Parathyroid adenoma (tissue), 2 donors: ENCODE measurements around the gene PCNX2.

Experiments used
- H2AFZ ChIP-seq: fragments of 300-600 bp; sonication (generic); one replicate; pipeline ENCODE4 v1.7.0; 2017; ENCODE audit warnings: antibody characterized with exemption, mild to moderate bottlenecking
- H3K27ac ChIP-seq: fragments of 300-600 bp; sonication (generic); one replicate; pipeline ENCODE4 v1.7.0; 2017
- H3K27me3 ChIP-seq: fragments of 300-600 bp; sonication (generic); one replicate; pipeline ENCODE4 v1.7.0; 2017; ENCODE audit warnings: low read length; ENCODE audit not compliant: control insufficient read depth, insufficient read depth
- H3K36me3 ChIP-seq: fragments of 300-600 bp; sonication (generic); one replicate; pipeline ENCODE4 v1.7.0; 2017; ENCODE audit warnings: low read length; ENCODE audit not compliant: control insufficient read depth, insufficient read depth
- H3K4me1 ChIP-seq: fragments of 300-600 bp; sonication (generic); one replicate; pipeline ENCODE4 v1.7.0; 2017; ENCODE audit warnings: control low read depth
- H3K4me2 ChIP-seq: fragments of 300-600 bp; sonication (generic); one replicate; pipeline ENCODE4 v1.7.0; 2017; ENCODE audit warnings: low read length
- H3K4me3 ChIP-seq: fragments of 300-600 bp; sonication (generic); one replicate; pipeline ENCODE4 v1.7.0; 2017; ENCODE audit warnings: low read depth, low read length
- H3K79me2 ChIP-seq: fragments of 300-600 bp; sonication (generic); one replicate; pipeline ENCODE4 v1.7.0; 2017; ENCODE audit warnings: control low read depth
- H3K9ac ChIP-seq: fragments of 300-600 bp; sonication (generic); one replicate; pipeline ENCODE4 v1.7.0; 2017; ENCODE audit warnings: mild to moderate bottlenecking
- H3K9me3 ChIP-seq: fragments of 300-600 bp; sonication (generic); one replicate; pipeline ENCODE4 v1.7.0; 2017; ENCODE audit warnings: low read length; ENCODE audit not compliant: control insufficient read depth
- TF ChIP-seq, protein P1 (sequence below): fragments of 300-600 bp; sonication (generic); IDR thresholded peaks from one replicate; pipeline ENCODE4 v1.7.0; 2017; ENCODE audit warnings: antibody characterized with exemption, mild to moderate bottlenecking
- donor health status: primary hyperparathyroidism.

The PCNX2 gene

DNA sequence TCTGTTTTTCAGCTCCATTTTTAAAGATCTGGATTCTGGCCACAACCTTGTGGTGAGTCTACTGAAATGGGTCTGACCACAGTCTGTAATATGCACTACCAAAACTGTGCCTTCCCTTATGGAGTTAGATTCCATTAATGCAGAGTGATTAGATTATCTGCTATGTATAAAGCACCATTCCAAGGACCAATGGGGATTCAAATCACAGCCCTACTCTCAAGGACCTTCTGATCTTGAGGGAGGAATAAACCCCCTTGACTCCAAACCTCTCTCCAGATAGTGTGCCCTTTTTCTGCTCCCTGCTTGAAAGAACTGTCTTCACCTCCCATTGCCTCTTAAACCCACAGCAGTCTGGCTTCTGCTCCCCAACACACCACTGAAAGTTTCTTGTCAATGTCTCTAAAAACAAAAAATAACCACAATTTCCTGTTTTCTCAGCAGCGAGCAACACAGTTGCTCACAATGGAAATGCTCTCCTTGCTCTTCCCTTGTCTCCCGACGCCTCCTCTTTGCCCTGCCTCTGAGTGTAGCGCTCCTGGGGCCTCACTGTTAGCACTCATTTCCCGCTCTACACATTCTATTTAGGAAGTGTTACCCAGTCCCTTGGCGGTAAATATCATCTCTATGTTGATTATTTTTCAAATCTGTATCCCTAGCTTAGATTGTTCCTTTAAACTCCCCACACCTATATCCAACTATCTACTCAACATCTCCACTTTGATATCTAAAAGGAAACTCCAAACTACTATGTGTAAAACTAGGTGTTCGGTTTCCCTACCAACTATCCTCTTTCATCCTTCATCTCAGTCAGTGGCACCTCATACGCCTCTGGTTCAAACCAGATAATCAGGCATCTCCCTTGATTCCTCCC, 13.6 kb downstream of the PCNX2 start:
- no peaks in the 10 kb centered on the region for H3K9me3 ChIP-seq
- no peak overlapping the region for H3K4me2 ChIP-seq
- no peak overlapping the region for H3K27ac ChIP-seq
- no peaks in the 10 kb centered on the region for H3K27me3 ChIP-seq
- no peaks in the 10 kb centered on the region for H3K4me1 ChIP-seq
- H3K79me2 ChIP-seq: no peaks in the 10 kb centered on the region
- H2AFZ ChIP-seq: no peak overlapping the region
- no peak overlapping the region for H3K9ac ChIP-seq
- H3K4me3 ChIP-seq: no peak overlapping the region
- no peaks in the 10 kb centered on the region for H3K36me3 ChIP-seq
- TF ChIP-seq, protein P1, sequence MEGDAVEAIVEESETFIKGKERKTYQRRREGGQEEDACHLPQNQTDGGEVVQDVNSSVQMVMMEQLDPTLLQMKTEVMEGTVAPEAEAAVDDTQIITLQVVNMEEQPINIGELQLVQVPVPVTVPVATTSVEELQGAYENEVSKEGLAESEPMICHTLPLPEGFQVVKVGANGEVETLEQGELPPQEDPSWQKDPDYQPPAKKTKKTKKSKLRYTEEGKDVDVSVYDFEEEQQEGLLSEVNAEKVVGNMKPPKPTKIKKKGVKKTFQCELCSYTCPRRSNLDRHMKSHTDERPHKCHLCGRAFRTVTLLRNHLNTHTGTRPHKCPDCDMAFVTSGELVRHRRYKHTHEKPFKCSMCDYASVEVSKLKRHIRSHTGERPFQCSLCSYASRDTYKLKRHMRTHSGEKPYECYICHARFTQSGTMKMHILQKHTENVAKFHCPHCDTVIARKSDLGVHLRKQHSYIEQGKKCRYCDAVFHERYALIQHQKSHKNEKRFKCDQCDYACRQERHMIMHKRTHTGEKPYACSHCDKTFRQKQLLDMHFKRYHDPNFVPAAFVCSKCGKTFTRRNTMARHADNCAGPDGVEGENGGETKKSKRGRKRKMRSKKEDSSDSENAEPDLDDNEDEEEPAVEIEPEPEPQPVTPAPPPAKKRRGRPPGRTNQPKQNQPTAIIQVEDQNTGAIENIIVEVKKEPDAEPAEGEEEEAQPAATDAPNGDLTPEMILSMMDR: no peak

DNA sequence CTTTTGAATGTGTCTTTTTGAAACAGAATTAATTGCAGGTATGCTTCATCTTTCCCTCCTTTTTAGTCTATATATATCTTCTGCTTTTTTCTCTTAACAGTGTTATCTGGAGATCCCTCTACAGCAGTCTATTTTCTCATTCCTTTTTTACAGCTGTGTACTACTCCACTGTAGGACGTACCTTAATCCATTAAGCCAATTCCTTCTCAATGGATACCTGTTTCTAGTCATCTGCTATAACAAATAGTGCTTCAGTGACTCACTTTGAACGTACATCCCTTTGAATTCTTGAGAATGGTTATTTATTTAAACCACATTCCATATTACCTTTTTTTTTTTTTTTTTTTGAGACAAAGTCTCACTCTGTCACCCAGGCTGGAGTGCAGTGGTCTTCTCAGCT, 15.6 kb downstream of the PCNX2 start:
- no peak overlapping the region for H2AFZ ChIP-seq
- no peaks in the 10 kb centered on the region for H3K27me3 ChIP-seq
- no peaks in the 10 kb centered on the region for H3K9me3 ChIP-seq
- no peak overlapping the region for H3K9ac ChIP-seq
- H3K79me2 ChIP-seq: no peaks in the 10 kb centered on the region
- H3K27ac ChIP-seq: no peak overlapping the region
- H3K36me3 ChIP-seq: no peaks in the 10 kb centered on the region
- H3K4me1 ChIP-seq: no peaks in the 10 kb centered on the region
- H3K4me2 ChIP-seq: no peak overlapping the region
- TF ChIP-seq, protein P1: no peak
- H3K4me3 ChIP-seq: no peak overlapping the region

DNA sequence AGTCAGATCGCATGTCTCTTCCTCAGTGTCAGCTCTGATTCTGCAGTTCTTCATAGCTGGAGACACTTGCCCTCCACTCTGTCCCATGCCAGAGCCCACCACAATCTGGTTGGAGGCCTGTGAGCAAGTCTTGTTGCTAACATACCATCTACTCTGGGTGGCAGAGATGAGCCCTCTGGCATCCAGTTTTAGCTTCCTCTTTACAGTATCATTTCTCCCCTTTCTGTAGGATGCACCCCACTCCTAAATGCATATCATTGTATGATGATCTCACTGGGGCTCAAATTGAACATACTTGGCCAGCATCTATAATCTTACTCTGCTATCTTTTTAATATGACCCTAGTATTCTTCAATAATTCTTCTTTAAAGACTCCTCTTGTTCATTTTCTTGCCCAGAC, 16.9 kb downstream of the PCNX2 start:
- H3K4me2 ChIP-seq: no peak overlapping the region

DNA sequence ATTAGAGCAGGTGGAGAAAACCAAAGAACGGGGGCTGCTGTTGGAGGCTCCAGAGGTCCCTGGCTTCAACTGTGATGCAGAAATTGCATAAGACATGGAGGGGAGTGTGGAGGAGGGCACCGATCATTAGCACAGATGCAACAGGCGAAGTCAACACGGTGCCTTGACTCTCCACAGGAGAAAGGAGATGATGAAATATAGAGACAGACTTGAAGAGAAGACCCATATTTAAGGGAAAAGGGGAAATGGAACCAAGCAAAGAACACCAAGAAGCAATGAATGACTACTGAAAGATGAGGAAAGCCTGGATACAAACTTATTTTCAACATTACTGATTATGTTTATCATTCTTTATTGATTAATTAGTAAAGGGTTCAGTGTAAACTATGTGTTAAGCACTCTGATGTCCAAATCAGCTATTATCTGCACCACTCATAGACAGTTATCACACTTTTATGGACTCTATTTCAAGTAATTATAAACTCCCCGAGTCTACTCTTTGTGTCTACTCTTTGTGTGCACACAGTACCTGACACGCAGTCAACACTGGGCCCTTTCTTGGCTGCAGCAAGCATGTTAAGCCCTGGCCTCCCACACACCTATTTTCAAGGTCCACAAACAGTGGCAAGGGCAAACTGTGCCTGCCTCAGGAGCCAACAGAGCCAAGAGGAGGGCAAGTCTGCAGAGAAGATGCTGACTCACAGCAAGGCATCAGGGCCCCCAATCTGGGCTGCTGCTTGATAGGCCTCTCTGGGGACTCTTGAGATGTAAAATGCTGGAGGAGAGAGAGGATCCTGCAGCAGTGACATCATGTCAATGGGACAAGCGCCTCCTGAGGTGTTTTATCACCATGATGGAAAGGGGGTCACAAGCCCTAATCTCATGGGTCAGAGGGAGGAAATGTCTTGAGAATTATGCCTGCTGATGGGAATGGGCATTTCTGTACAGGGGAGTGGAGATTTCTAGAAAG, 17.6 kb downstream of the PCNX2 start:
- Histone ChIP-seq H3K79me2 (no peaks in the 10 kb centered on the region), H3K27ac (no peak overlapping the region), H3K4me2 (no peak overlapping the region), H3K9ac (no peak overlapping the region), H3K27me3 (no peaks in the 10 kb centered on the region), H3K36me3 (no peaks in the 10 kb centered on the region), H3K9me3 (no peaks in the 10 kb centered on the region), H3K4me3 (no peak overlapping the region), H2AFZ (no peak overlapping the region), H3K4me1 (no peaks in the 10 kb centered on the region)
- TF ChIP-seq, protein P1: no peak

More for the DNA sequence above, 16.9 kb downstream of the PCNX2 start:
- H3K4me3 ChIP-seq: no peak overlapping the region
- H3K4me1 ChIP-seq: no peaks in the 10 kb centered on the region
- H3K27ac ChIP-seq: no peak overlapping the region
- no peaks in the 10 kb centered on the region for H3K79me2 ChIP-seq
- H3K9ac ChIP-seq: no peak overlapping the region
- H3K9me3 ChIP-seq: no peaks in the 10 kb centered on the region
- TF ChIP-seq, protein P1: no peak
- no peaks in the 10 kb centered on the region for H3K36me3 ChIP-seq
- no peaks in the 10 kb centered on the region for H3K27me3 ChIP-seq
- no peak overlapping the region for H2AFZ ChIP-seq
